Astrocyte of the hippocampus (primary cell): ENCODE data around the gene HOOK1.

Experiments used
- DNase-seq: peaks from one replicate; pipeline ENCODE4 v3.0.0; 2011; ENCODE audit warnings: low read depth, low spot score

HOOK1 gene

DNA sequence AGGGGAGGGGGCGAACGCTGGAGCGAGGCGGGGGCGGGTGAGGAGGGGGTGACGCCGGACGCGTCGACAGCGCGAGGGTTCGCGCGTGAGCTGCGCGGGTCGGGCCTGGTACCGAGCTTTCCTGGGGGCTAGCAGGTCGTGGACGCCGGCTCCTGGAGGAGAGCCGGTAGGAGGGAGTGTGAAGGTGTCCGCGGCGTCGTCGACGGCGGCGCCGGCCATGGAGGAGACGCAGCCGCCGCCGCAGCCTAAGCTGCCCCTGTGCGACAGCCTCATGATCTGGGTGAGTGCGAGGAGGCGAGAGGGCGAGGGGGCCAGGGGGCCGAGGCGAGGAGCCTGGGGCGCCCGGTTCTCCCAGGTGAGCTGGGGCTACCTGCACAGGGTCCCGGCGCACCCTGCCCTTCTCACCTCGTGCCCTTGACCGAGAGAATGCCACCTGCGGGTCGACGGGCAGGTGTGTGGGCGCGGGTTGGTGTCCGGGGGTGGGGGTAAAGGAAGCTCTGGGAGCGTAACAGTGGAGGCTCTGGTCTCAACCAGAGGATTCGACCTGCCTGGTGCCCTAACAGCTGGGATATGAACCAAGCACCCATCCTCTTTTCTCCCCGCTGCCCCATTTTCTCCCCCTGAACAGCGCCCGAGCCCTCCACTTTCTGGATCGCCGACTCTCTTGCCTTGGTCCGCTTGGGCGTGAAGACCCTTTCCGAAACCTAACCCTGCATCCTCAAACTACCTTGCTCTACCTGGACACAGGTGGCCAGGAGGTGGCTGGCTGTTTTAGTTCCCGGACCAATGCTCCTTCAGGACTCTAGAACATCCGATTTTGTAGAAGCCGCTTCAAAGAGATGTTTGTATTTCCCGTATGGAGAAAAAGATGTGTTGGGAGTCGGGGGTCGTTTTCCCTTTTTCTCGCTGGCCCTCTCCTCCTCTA is at the start of gene HOOK1:
Gene HOOK1 (plus strand): TSS at position 49 of the 925 bp plus-strand sequence. CDS start 169 bp downstream, at position 218.
- peak; percentile 7 for DNase-seq

DNA sequence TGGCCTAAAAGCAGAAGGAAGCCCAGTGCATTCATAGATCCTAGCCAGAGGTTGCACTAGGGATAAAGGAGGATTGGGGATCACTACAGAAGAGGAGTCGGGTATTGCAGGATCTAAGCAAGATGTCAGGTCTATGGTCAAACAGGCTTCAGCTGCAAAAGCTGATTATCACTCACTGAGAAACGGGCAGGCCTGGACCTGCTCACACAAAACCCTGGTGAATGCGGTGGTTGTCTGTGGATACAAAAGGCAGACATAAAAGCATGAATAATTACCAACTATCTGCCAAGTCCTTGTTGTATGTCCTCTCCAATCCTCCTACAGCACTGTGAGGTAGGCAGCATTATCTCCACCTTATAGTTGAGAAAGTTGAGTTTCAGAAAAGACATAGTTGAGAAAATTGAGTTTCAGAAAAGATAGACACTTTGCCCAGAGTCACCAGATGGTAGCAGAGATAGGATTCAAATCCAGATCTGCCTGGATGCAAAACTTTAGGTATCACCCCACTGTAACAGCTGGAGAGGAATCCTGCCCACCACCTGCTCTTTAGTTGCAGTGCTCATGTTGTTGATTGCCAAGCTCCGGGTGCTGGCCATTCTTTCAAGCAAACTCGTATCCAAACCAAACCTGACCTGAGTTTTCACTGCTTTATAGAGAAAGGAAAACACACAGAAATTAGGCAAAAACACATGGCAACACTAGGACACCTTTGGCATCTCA is 49.6 kb upstream of the HOOK1 start:
- no peak for DNase-seq

DNA sequence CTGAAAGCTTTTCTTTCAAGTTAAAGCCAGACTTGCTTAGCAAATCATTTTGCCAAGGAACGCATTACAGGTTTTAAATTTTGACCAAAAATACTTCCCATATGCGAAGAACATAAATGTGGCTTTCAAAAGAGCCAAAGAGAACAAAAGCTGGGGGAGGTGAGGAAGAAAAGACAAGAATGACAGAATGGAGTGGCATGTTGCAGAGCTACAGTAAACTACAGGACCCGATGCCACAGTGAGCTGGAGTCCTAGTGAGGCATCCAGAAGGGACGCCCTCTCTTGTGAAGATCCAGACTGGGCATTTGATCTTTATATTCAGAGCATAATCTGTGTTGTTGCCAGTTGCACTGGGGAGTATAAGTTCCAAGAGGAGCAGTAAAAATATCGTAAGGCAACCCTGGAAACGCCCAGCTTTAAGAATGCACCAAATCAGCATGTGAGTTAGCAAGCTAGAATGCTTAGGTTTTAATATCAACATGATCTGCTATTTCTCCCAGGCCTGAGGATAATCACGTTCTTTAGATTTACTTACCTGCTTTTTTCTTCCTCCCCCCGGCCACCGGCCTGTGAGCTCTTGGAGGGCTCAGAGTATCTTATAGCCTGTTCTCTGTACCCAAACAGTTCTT is 48.4 kb upstream of the HOOK1 start:
- no peak for DNase-seq

DNA sequence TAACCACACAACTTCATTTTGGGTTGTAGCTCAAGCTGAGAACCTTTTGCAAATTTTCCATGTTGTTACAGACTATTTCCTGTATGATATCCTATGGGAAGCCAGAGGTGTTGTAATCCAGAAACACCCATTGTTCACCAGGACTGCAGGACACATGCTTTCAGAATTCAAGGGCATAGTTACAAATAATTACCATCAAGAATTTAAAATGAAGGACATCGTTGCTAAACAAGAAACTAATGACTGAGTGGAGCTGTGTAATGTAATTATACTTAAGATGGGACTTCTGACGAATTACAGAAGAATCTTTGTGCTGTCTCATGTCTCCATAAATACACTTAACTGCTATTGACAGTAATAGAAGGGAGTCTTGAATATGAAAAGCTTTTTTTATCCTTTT is 47.6 kb upstream of the HOOK1 start:
- DNase-seq, result no peak

- no peak for DNase-seq
Observed at GRCh38 chr1:59768792-59769735, 45.7 kb upstream of the HOOK1 start.

GRCh38 chr1:59769736-59770095 is 45.0 kb upstream of the HOOK1 start:
- no peak for DNase-seq

DNA sequence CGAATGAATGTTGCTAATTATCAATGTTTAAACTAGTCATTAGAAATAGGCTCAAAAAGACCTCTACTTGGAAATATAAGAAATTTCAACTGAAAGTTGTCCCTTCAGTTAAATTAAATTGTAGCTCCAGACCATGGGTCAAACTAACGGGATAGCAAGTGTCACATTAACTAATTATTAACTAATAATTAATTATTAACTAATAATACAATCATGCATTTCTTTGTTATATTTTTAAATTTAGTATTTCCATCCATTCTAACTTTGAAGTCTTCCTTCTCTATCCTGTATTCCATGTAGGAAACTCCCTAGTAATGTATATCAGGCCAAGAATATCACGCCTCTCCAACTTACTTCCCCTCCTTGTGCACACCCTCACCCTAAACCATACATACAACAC is 43.4 kb upstream of the HOOK1 start:
- no peak for DNase-seq

GRCh38 chr1:59775480-59775879 is 39.3 kb upstream of the HOOK1 start:
- no peak for DNase-seq

- DNase-seq, result peak; percentile 15
Observed at GRCh38 chr1:59776960-59777852, 37.5 kb upstream of the HOOK1 start.

DNA sequence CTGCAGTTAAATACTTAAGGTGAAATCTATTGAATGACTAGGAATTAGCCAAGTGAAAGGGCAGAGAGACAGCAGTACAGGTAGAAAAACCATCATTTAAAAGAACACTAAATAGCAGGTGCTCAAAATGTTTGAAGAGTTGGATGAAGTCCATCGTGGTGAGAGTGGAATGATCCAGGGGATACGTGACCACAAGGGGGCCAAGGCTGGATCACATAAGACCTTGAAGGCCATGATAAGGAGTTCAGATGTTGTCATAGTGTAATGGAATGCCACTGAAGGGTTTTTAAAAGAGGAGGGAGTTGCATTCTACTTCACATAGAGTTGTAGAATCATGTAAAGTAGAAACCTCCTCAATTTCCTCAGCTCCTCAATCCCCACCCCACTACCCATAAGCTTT is 34.8 kb upstream of the HOOK1 start:
- DNase-seq, result no peak

- DNase-seq, result no peak
Observed at GRCh38 chr1:59788825-59789224, 25.9 kb upstream of the HOOK1 start.

GRCh38 chr1:59798600-59798999 is 16.1 kb upstream of the HOOK1 start:
- DNase-seq, result no peak

DNA sequence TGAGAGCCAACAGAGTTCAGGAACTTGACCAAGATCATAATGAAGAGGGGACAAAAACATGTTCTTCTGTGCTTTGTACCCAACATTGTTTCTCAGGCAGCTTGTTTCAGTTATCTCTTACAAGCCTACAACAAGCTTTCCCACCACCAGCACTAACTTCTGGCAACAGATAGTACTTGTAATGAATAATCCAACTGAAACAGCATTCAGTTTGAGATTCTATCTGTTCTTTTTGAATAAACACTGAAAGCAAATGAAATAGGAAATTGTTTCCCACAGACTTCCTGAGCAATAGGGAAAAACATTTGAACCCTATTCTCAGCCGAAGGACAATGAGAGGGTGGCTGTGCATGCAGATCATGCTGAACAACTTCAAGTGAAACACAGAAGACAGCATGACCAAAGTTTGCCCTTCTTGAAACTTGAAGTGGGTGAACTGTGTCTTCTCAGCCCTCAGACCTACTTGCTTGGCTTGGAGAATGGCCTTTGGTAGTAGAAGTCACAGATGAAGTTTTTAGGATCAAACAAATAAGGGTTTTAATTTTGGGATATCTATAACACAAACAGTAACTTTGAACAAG is 11.2 kb upstream of the HOOK1 start:
- no peak for DNase-seq

GRCh38 chr1:59804301-59804700 is 10.4 kb upstream of the HOOK1 start:
- no peak for DNase-seq

DNA sequence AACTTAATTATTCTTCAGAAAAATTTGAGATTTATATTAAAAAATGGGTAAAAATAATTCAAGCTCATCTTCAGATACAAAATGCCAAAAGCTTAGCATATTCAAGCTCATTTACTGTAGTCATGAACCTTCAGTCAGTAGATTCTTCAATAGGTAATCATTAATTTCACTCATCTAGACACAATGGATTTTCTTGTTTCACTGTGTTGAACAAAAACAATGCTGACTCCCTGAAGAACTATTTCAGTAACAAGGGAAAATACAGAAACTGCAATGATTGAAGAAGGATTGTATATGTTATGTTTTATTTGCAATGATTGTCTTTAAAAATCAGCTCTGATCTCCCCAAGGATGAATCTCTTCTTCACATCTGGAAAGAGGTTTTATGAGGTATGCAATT is 9.2 kb upstream of the HOOK1 start:
- no peak for DNase-seq

GRCh38 chr1:59814180-59814900 is 409 bp upstream of the HOOK1 start:
- DNase-seq, result peak; percentile 74

GRCh38 chr1:59815892-59816291 is 1.1 kb downstream of the HOOK1 start:
- DNase-seq, result no peak

DNA sequence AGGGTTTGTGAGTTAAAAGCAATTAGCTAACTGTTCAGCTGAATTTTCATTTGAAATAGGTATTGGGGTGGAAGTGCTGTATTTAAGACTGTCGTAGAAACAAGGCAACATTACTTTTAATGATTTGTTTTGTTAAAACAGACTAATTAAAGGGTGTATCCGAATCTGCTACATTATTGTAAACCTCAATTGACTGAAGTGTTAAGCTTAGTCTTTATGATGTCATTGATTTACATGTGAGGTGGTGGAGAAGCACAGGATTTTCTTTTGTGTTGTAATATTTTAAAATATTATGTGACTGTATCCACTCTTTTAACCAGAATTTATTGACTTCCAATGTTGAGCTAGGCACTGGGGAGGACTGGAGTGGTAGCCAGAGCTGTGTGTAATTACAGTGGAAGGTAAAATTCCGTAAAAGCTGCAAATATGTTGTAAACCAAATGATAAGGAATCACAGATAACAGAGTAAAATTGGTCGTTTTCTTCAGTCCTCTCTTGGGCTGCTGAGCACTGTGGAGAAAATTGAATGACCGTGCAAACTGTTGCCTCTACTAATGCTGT is 1.6 kb downstream of the HOOK1 start:
- no peak for DNase-seq
